ENCODE measurements around the gene ACTR2.
"Not testable (repeated sequence)": the region's sequence is repeated elsewhere in the genome, so short reads cannot be mapped to it uniquely, and the experiment has no call there.

Gene ACTR2

GRCh38 chr2:65227456-65228262 is at the start of gene ACTR2:
ACTR2 (plus strand) TSS chr2:65227831; CDS start chr2:65227910, 79 bp downstream.
- H3K27ac ChIP-seq: peak within 1 kb of the TSS; percentile 87
- TF ChIP-seq ZFX (IDR thresholded peaks at IDR 0.05) (peak; percentile 79), CTCF (conservative IDR thresholded peaks at IDR 0.05) (no peak)

DNA sequence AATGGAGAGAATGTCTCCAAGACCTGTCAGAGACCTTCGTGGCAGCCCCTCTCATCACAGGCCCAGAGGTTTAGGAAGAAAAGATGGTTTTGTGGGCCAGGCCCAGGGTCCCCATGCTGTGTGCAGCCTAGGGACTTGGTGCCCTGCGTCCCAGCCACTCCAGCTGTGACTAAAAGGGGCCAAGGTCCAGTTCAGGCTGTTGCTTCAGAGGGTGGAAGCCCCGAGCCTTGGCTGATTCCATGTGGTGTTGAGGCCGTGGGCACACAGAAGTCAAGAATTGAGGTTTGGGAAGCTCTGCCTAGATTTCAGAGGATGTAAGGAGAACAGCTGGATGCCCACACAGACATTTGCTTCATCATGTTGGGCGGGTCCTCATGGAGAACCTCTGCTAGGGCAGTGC is 45.1 kb upstream of the ACTR2 start:
- no peak overlapping the region for H3K27ac ChIP-seq
- TF ChIP-seq CTCF (conservative IDR thresholded peaks at IDR 0.05) (no peak), ZFX (IDR thresholded peaks at IDR 0.05) (no peak)

DNA sequence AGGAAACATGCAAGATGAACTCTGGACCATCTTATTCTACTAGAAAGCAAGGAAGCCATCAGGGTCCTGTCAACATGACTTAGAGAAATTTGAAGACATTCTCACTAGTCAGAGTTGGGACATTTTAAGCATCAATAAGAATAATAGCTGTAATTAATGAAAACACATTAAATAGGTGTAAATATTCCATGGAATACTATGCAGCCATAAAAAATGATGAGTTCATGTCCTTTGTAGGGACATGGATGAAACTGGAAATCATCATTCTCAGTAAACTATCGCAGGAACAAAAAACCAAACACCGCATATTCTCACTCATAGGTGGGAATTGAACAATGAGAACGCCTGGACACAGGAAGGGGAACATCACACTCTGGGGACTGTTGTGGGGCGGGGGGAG is 44.2 kb upstream of the ACTR2 start:
- not testable (repeated sequence) for H3K27ac ChIP-seq

DNA sequence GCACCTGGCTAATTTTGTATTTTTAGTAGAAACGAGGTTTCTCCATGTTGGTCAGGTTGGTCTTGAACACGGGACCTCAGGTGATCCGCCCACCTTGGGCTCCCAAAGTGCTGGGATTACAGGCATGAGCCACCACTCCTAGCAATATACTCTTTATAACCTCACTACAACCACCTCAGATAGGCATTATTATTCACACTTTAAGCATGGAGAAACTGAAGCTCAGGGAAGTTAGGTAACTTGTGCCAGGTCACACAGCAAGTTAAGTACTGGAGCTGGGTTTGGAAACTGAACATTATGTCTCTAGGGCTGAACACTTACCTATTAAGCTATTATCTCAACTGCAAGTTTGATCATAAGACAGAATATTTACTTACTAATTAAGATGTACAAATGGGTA is 42.6 kb upstream of the ACTR2 start:
- H3K27ac ChIP-seq: no peak overlapping the region
- no peak for TF ChIP-seq ZFX (IDR thresholded peaks at IDR 0.05)

GRCh38 chr2:65186093-65186868 is 41.4 kb upstream of the ACTR2 start:
- peak overlapping the region; percentile 27; the same call in 1 of the 2 replicates for H3K27ac ChIP-seq
- TF ChIP-seq ZFX (IDR thresholded peaks at IDR 0.05): no peak
- no peak for TF ChIP-seq CTCF (conservative IDR thresholded peaks at IDR 0.05)

DNA sequence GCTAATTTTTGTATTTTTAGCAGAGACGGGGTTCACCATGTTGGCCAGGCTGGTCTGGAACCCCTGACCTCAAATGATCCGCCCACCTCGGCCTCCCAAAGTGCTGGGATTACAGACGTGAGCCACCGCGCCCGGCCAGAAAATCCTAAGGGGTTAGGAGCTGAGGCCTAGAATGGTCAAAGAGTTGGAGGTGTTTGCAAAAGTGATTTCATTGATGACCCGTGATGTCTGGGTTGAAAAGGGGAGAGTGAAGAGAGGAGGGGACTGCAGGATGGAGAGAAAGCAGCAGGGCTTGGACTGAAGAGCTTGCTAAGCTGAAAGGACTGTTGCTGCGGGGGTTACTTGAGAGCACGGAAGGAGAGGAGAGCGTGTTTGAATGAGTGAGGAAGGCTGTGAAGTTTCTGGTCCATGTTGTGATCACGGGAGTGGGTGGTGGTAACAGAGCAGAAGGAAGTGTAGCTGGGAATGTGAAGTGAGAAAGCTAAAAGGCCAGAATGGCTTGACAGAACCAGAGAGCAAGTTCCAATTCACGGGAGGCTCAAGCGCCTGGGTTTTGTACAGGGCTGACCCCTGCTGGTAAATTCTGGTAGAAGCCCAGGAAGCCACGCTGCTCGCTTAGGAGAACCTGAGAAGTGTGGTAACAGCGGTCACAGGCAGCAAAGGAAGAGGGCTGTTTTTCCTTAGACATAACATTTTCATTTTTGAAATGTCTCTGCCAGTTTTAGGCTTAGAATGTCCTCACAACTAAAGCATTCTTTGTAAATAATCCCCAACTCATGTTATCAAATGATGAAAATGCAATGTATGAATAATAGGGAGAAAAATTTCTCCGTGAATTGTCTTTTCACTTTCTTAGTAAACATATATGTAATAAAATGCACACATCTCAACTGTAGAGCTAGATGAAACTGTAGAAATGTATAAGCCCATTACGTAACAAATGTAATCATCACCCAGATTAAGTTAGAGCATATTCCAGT is 40.5 kb upstream of the ACTR2 start:
- peak; percentile 81 for TF ChIP-seq CTCF (conservative IDR thresholded peaks at IDR 0.05)
- TF ChIP-seq ZFX (IDR thresholded peaks at IDR 0.05): no peak

DNA sequence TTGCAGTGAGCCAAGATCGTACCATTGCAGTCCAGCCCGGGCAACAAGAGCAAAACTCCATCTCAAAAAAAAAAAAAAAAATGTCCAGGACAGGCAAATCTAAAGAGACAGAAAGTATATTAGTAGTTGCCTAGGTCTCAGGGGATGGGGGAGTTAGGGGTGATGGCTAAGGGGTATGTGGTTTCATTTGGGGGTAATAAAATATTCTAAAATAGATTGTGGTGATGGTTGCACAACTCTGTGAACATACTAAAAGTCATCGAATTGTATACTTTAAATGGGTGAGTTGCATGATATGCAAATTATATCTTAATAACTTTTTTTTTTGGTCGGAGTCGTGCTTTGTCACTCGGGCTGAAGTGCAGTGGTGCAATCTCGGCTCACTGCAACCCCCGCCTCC is 34.2 kb upstream of the ACTR2 start:
- TF ChIP-seq ZFX (IDR thresholded peaks at IDR 0.05): no peak
- no peak overlapping the region for H3K27ac ChIP-seq

More for the DNA sequence above, 40.5 kb upstream of the ACTR2 start:
- H3K27ac ChIP-seq: peak overlapping the region; percentile 27; the same call in 1 of the 2 replicates

GRCh38 chr2:65198737-65199136 is 28.9 kb upstream of the ACTR2 start:
- TF ChIP-seq ZFX (IDR thresholded peaks at IDR 0.05) (no peak), CTCF (conservative IDR thresholded peaks at IDR 0.05) (no peak)
- H3K27ac ChIP-seq: no peak overlapping the region
